ENCODE data around the gene SORBS2.

The SORBS2 gene

DNA sequence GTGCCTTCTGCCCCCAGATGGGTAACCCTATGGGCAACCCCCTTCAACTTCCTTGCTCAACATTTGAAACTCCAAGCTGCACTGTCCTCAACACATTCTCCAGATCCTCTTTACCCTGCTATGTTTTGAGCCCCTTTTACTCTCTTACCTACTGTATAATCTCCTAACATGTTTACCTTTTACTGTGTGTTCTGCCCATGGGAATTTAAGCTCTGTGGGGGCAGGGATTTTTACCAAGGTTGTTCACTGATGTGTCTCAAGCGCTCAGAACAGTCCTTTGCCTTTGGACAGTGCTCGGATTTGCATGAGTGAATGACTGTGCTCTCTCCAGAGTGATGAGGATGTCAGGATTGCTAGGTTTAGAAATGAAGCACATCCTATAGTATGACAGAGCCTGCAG, 53.2 kb downstream of the SORBS2 start:
- H3K36me3 ChIP-seq (ENCODE audit: insufficient read depth, low read length) = no peaks in the 10 kb centered on the region
- H2AFZ ChIP-seq (ENCODE audit: low read length) = no peak overlapping the region
- H3F3A ChIP-seq (ENCODE audit: low read depth) = no peaks in the 10 kb centered on the region
- H3K4me2 ChIP-seq (ENCODE audit: low read depth, low read length, poor library complexity, severe bottlenecking) = no peak overlapping the region
- no peaks in the 10 kb centered on the region for H4K20me1 ChIP-seq (ENCODE audit: insufficient read depth, low read length, poor library complexity, severe bottlenecking)
- TF ChIP-seq EZH2phosphoT487 (IDR thresholded peaks at IDR 0.05; ENCODE audit: borderline replicate concordance) (no peak), CTCF (conservative IDR thresholded peaks at IDR 0.05; ENCODE audit: low read length) (no peak)
- H3K4me1 ChIP-seq (ENCODE audit: insufficient read depth, low read length, poor library complexity, severe bottlenecking) = no peaks in the 10 kb centered on the region
- no peaks in the 10 kb centered on the region for H3K9me2 ChIP-seq (replicated peaks; ENCODE audit: low read depth, low read length)
- H3K4me3 ChIP-seq (ENCODE audit: low read length, poor library complexity, severe bottlenecking) = no peak overlapping the region
- no peaks in the 10 kb centered on the region for H3K27me3 ChIP-seq (ENCODE audit: insufficient read depth, low read length, poor library complexity, severe bottlenecking)
- H3K9ac ChIP-seq (ENCODE audit: low read depth, low read length, poor library complexity, severe bottlenecking) = no peak overlapping the region
- H3K9me3 ChIP-seq (ENCODE audit: insufficient read depth, low read depth, low read length) = no peaks in the 10 kb centered on the region
- no peaks in the 10 kb centered on the region for H3K79me2 ChIP-seq (ENCODE audit: insufficient read depth, low read length)

DNA sequence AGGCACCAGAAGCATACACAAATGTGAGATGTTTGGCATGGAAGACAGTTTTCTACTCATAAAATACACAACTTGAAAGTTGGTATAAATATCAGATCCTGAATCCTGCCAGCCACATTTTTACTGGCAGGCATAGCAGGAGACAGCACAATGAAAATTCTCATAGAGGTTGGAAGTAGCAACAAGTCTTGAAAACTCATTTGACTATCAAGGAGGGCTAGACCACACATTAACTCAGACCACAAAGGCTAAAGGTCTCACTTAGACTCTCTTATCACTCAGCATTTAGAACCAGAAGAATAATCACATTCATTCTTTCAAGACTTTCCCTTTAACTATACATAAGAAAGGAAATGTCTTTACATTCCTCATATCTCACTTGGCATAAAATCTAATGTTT, 56.5 kb downstream of the SORBS2 start:
- Histone ChIP-seq H3K9ac (ENCODE audit: low read depth, low read length, poor library complexity, severe bottlenecking) (no peak overlapping the region), H4K20me1 (ENCODE audit: insufficient read depth, low read length, poor library complexity, severe bottlenecking) (no peaks in the 10 kb centered on the region), H3K4me2 (ENCODE audit: low read depth, low read length, poor library complexity, severe bottlenecking) (no peak overlapping the region), H3K4me3 (ENCODE audit: low read length, poor library complexity, severe bottlenecking) (no peak overlapping the region), H3K9me3 (ENCODE audit: insufficient read depth, low read depth, low read length) (no peaks in the 10 kb centered on the region), H3K27me3 (ENCODE audit: insufficient read depth, low read length, poor library complexity, severe bottlenecking) (no peaks in the 10 kb centered on the region), H3K9me2 (replicated peaks; ENCODE audit: low read depth, low read length) (no peaks in the 10 kb centered on the region), H3K36me3 (ENCODE audit: insufficient read depth, low read length) (no peaks in the 10 kb centered on the region), H3K79me2 (ENCODE audit: insufficient read depth, low read length) (no peaks in the 10 kb centered on the region), H3K4me1 (ENCODE audit: insufficient read depth, low read length, poor library complexity, severe bottlenecking) (no peaks in the 10 kb centered on the region), H3F3A (ENCODE audit: low read depth) (no peaks in the 10 kb centered on the region), H2AFZ (ENCODE audit: low read length) (no peak overlapping the region)
- no peak for TF ChIP-seq EZH2phosphoT487 (IDR thresholded peaks at IDR 0.05; ENCODE audit: borderline replicate concordance)

DNA sequence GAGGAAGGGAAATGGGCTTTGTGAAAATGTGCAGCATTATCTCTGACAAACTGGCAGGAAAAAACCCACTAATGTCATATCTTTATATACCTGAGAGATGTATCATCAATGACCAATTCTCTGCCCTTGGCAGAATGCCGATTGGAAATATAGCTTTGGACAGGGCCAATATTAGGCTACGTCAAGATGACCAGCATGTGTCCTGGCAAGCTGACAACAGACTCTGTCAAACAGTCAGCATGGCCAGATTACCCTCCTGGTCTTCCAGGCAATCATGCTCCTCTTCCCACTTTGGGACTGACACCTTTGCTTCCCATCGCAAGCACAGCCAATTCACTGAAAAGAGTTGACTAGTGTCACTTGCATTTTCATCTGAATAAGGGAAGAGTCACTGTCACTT, 57.0 kb downstream of the SORBS2 start:
- Histone ChIP-seq H3K9me2 (replicated peaks; ENCODE audit: low read depth, low read length) (no peaks in the 10 kb centered on the region), H2AFZ (ENCODE audit: low read length) (no peak overlapping the region), H3K4me1 (ENCODE audit: insufficient read depth, low read length, poor library complexity, severe bottlenecking) (no peaks in the 10 kb centered on the region), H3K27me3 (ENCODE audit: insufficient read depth, low read length, poor library complexity, severe bottlenecking) (no peaks in the 10 kb centered on the region), H3K36me3 (ENCODE audit: insufficient read depth, low read length) (no peaks in the 10 kb centered on the region), H3F3A (ENCODE audit: low read depth) (no peaks in the 10 kb centered on the region), H3K9me3 (ENCODE audit: insufficient read depth, low read depth, low read length) (no peaks in the 10 kb centered on the region), H3K9ac (ENCODE audit: low read depth, low read length, poor library complexity, severe bottlenecking) (no peak overlapping the region), H4K20me1 (ENCODE audit: insufficient read depth, low read length, poor library complexity, severe bottlenecking) (no peaks in the 10 kb centered on the region), H3K79me2 (ENCODE audit: insufficient read depth, low read length) (no peaks in the 10 kb centered on the region), H3K4me2 (ENCODE audit: low read depth, low read length, poor library complexity, severe bottlenecking) (no peak overlapping the region), H3K4me3 (ENCODE audit: low read length, poor library complexity, severe bottlenecking) (no peak overlapping the region)
- TF ChIP-seq EZH2phosphoT487 (IDR thresholded peaks at IDR 0.05; ENCODE audit: borderline replicate concordance) (no peak), CTCF (conservative IDR thresholded peaks at IDR 0.05; ENCODE audit: low read length) (no peak)

- H3K36me3 ChIP-seq (ENCODE audit: insufficient read depth, low read length) = no peaks in the 10 kb centered on the region
- no peaks in the 10 kb centered on the region for H3K9me2 ChIP-seq (replicated peaks; ENCODE audit: low read depth, low read length)
- H3K9ac ChIP-seq (ENCODE audit: low read depth, low read length, poor library complexity, severe bottlenecking) = no peak overlapping the region
- H3K4me3 ChIP-seq (ENCODE audit: low read length, poor library complexity, severe bottlenecking) = no peak overlapping the region
- no peak overlapping the region for H3K4me2 ChIP-seq (ENCODE audit: low read depth, low read length, poor library complexity, severe bottlenecking)
- H3K79me2 ChIP-seq (ENCODE audit: insufficient read depth, low read length) = no peaks in the 10 kb centered on the region
- no peak overlapping the region for H2AFZ ChIP-seq (ENCODE audit: low read length)
- no peaks in the 10 kb centered on the region for H3K27me3 ChIP-seq (ENCODE audit: insufficient read depth, low read length, poor library complexity, severe bottlenecking)
- TF ChIP-seq EZH2phosphoT487 (IDR thresholded peaks at IDR 0.05; ENCODE audit: borderline replicate concordance) (no peak), CTCF (conservative IDR thresholded peaks at IDR 0.05; ENCODE audit: low read length) (no peak)
- H4K20me1 ChIP-seq (ENCODE audit: insufficient read depth, low read length, poor library complexity, severe bottlenecking) = no peaks in the 10 kb centered on the region
- no peaks in the 10 kb centered on the region for H3K9me3 ChIP-seq (ENCODE audit: insufficient read depth, low read depth, low read length)
- no peaks in the 10 kb centered on the region for H3F3A ChIP-seq (ENCODE audit: low read depth)
- no peaks in the 10 kb centered on the region for H3K4me1 ChIP-seq (ENCODE audit: insufficient read depth, low read length, poor library complexity, severe bottlenecking)
These were observed 59.1 kb downstream of the SORBS2 start for GRCh38 chr4:185752872-185753271.

Data from Loucy (cell line).